ENCODE data around the gene SNCA. TPM values are rescaled to one million over a fixed set of nuclear protein-coding genes. Genes with fewer than 3 reads are reported as not detected.

SNCA gene
- polyA plus RNA-seq, 1 donor, result 26.0 TPM

GRCh38 chr4:89847571-89848325 is 10.8 kb upstream of the SNCA start:
- whole genome bisulfite sequencing (ENCODE audit: insufficient coverage, low lambda C conversion rate), result 100% methylated on average over 1 of the region's 1 CpG

DNA sequence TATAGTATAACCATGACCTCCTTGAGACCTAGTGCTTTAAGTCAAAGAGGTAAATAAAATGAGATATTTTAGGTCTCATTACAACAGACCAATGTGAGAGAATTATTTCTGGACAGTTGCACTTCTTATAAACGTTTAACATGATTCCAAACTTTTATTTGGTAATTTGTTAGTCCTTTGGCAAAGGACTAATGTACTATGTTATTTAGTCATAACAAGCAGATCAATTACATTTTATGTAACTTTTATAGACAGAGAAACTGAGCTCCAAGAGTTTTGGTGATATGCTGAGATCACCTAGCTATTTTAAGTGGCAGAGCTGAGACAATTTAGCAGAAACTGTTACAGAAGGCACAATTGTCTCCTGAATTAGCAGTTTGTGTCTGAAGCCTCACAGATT is 2.6 kb upstream of the SNCA start:
- H3K27me3 ChIP-seq (ENCODE audit: control insufficient read depth, insufficient read depth, low read length), result peaks cover 34% of the 10 kb centered on the region
- H3K36me3 ChIP-seq (ENCODE audit: control insufficient read depth, insufficient read depth, low read length), result no peaks in the 10 kb centered on the region
- DNase-seq, result no peak
- H3K4me3 ChIP-seq (ENCODE audit: low read length), result no peak overlapping the region
- no peak overlapping the region for H3K27ac ChIP-seq (ENCODE audit: low read length)
- WGBS (ENCODE audit: insufficient coverage, low lambda C conversion rate), result 100% methylated on average over 1 of the region's 1 CpG
- H3K4me1 ChIP-seq (ENCODE audit: control insufficient read depth, insufficient read depth, low read length), result no peaks in the 10 kb centered on the region
- no peaks in the 10 kb centered on the region for H3K9me3 ChIP-seq (ENCODE audit: control insufficient read depth, low read depth, low read length)

More at GRCh38 chr4:89847571-89848325, 10.8 kb upstream of the SNCA start:
- Histone ChIP-seq H3K4me3 (ENCODE audit: low read length) (no peak overlapping the region), H3K36me3 (ENCODE audit: control insufficient read depth, insufficient read depth, low read length) (no peaks in the 10 kb centered on the region), H3K4me1 (ENCODE audit: control insufficient read depth, insufficient read depth, low read length) (no peaks in the 10 kb centered on the region), H3K9me3 (ENCODE audit: control insufficient read depth, low read depth, low read length) (no peaks in the 10 kb centered on the region), H3K27me3 (ENCODE audit: control insufficient read depth, insufficient read depth, low read length) (no peaks in the 10 kb centered on the region), H3K27ac (ENCODE audit: low read length) (no peak overlapping the region)
- no peak for DNase-seq

DNA sequence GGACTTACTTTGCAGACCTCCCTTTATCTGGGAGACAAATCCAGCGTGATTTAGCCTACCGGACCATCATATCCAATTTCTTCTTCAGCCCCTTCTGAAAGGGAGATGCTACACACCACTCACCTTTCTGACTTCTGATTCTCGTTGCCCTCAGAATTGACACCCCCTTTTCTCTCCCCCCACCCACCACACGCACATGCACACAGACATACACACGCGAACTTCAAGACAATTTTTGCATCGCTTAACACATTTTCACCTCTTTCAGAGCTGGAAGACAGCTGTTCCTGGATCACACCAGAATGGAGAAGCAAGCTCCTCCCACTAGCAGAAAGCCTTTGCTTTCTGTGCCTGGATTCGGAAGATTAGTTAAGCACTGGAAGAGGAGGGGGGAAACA is 1.0 kb upstream of the SNCA start:
- Histone ChIP-seq H3K27me3 (ENCODE audit: control insufficient read depth, insufficient read depth, low read length) (peaks cover 42% of the 10 kb centered on the region), H3K4me3 (ENCODE audit: low read length) (peak overlapping the region; percentile 53), H3K9me3 (ENCODE audit: control insufficient read depth, low read depth, low read length) (no peaks in the 10 kb centered on the region), H3K4me1 (ENCODE audit: control insufficient read depth, insufficient read depth, low read length) (no peaks in the 10 kb centered on the region), H3K36me3 (ENCODE audit: control insufficient read depth, insufficient read depth, low read length) (no peaks in the 10 kb centered on the region), H3K27ac (ENCODE audit: low read length) (no peak overlapping the region)
- WGBS (ENCODE audit: insufficient coverage, low lambda C conversion rate), result 0% methylated on average over 3 of the region's 8 CpGs
- DNase-seq, result peak in 1 of 2 donors; percentile 24

GRCh38 chr4:89837385-89837992 is 528 bp upstream of the SNCA start:
- peak overlapping the region; percentile 24 for H3K27ac ChIP-seq (ENCODE audit: low read length)
- H3K4me1 ChIP-seq (ENCODE audit: control insufficient read depth, insufficient read depth, low read length), result no peaks in the 10 kb centered on the region
- H3K36me3 ChIP-seq (ENCODE audit: control insufficient read depth, insufficient read depth, low read length), result no peaks in the 10 kb centered on the region
- H3K27me3 ChIP-seq (ENCODE audit: control insufficient read depth, insufficient read depth, low read length), result peaks cover 42% of the 10 kb centered on the region
- WGBS (ENCODE audit: insufficient coverage, low lambda C conversion rate), result 0% methylated on average over 4 of the region's 30 CpGs
- H3K9me3 ChIP-seq (ENCODE audit: control insufficient read depth, low read depth, low read length), result no peaks in the 10 kb centered on the region
- peak in 1 of 2 donors; percentile 42 for DNase-seq
- peak overlapping the region; percentile 53 for H3K4me3 ChIP-seq (ENCODE audit: low read length)

GRCh38 chr4:89836031-89836745 is 773 bp downstream of the SNCA start:
- 0% methylated on average over 1 of the region's 33 CpGs for WGBS (ENCODE audit: insufficient coverage, low lambda C conversion rate)
- no peaks in the 10 kb centered on the region for H3K9me3 ChIP-seq (ENCODE audit: control insufficient read depth, low read depth, low read length)
- no peak overlapping the region for H3K27ac ChIP-seq (ENCODE audit: low read length)
- DNase-seq, result no peak
- peak overlapping the region; percentile 53 for H3K4me3 ChIP-seq (ENCODE audit: low read length)
- H3K27me3 ChIP-seq (ENCODE audit: control insufficient read depth, insufficient read depth, low read length), result peaks cover 45% of the 10 kb centered on the region
- no peaks in the 10 kb centered on the region for H3K36me3 ChIP-seq (ENCODE audit: control insufficient read depth, insufficient read depth, low read length)
- H3K4me1 ChIP-seq (ENCODE audit: control insufficient read depth, insufficient read depth, low read length), result no peaks in the 10 kb centered on the region

DNA sequence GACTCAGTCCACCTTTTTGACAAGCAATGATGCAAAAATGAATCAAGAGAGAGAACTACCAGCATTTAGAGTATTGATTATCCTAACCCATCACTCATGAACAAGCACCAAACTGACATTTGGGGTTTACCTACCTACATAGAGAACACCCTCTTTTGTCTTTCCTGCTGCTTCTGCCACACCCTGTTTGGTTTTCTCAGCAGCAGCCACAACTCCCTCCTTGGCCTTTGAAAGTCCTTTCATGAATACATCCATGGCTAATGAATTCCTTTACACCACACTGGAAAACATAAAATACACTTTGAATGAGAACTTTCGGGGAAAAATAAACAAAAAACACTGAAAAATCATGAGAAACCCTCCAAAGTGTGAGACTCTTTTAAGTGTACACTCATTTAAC is 1.5 kb downstream of the SNCA start:
- no peak overlapping the region for H3K27ac ChIP-seq (ENCODE audit: low read length)
- peaks cover 42% of the 10 kb centered on the region for H3K27me3 ChIP-seq (ENCODE audit: control insufficient read depth, insufficient read depth, low read length)
- H3K4me1 ChIP-seq (ENCODE audit: control insufficient read depth, insufficient read depth, low read length), result no peaks in the 10 kb centered on the region
- H3K36me3 ChIP-seq (ENCODE audit: control insufficient read depth, insufficient read depth, low read length), result no peaks in the 10 kb centered on the region
- no peaks in the 10 kb centered on the region for H3K9me3 ChIP-seq (ENCODE audit: control insufficient read depth, low read depth, low read length)
- H3K4me3 ChIP-seq (ENCODE audit: low read length), result no peak overlapping the region
- WGBS (ENCODE audit: insufficient coverage, low lambda C conversion rate), result 100% methylated on average over 1 of the region's 1 CpG
- no peak for DNase-seq

- Histone ChIP-seq H3K4me3 (ENCODE audit: low read length) (no peak overlapping the region), H3K4me1 (ENCODE audit: control insufficient read depth, insufficient read depth, low read length) (no peaks in the 10 kb centered on the region), H3K9me3 (ENCODE audit: control insufficient read depth, low read depth, low read length) (no peaks in the 10 kb centered on the region), H3K27ac (ENCODE audit: low read length) (no peak overlapping the region), H3K27me3 (ENCODE audit: control insufficient read depth, insufficient read depth, low read length) (peaks cover 40% of the 10 kb centered on the region), H3K36me3 (ENCODE audit: control insufficient read depth, insufficient read depth, low read length) (no peaks in the 10 kb centered on the region)
- no peak for DNase-seq
- WGBS (ENCODE audit: insufficient coverage, low lambda C conversion rate), result no CpG with 5 or more reads among the region's 1 CpG
Observed at GRCh38 chr4:89834486-89835209, 2.3 kb downstream of the SNCA start.

DNA sequence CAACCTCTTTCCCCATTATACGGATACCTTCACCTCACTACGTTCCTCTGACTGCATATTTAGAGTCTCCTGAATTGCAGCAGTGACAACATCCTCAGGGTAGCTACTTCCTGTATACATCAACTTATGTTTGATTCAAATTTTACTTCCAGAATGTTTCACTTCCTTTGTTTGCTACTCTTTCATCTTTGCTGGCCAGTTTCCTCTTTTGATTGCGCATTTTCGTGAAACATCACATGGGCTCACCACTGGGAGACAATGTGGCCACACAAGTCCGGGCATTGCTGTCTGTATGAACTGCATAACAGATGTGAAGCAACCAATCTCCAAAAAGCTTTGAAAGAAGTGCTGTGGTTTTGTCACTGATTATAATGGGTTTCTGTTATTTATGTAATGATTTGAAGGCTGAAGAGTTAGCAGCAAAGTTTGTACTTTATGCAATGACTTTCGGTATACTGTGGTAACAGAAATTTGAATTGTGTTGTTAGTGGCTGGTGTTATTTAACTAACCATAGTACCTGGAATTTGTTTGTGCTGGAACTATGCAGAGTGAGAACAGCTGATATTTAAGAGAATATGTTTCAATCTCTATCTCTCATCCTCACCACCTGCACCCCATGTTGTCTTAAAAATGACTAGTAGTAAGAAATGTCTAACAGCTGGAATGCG is 7.4 kb downstream of the SNCA start:
- no peaks in the 10 kb centered on the region for H3K9me3 ChIP-seq (ENCODE audit: control insufficient read depth, low read depth, low read length)
- no peak overlapping the region for H3K27ac ChIP-seq (ENCODE audit: low read length)
- WGBS (ENCODE audit: insufficient coverage, low lambda C conversion rate), result 80% methylated on average over 3 of the region's 7 CpGs
- H3K27me3 ChIP-seq (ENCODE audit: control insufficient read depth, insufficient read depth, low read length), result peaks cover 11% of the 10 kb centered on the region
- no peak for DNase-seq
- no peaks in the 10 kb centered on the region for H3K36me3 ChIP-seq (ENCODE audit: control insufficient read depth, insufficient read depth, low read length)
- no peak overlapping the region for H3K4me3 ChIP-seq (ENCODE audit: low read length)
- H3K4me1 ChIP-seq (ENCODE audit: control insufficient read depth, insufficient read depth, low read length), result no peaks in the 10 kb centered on the region

DNA sequence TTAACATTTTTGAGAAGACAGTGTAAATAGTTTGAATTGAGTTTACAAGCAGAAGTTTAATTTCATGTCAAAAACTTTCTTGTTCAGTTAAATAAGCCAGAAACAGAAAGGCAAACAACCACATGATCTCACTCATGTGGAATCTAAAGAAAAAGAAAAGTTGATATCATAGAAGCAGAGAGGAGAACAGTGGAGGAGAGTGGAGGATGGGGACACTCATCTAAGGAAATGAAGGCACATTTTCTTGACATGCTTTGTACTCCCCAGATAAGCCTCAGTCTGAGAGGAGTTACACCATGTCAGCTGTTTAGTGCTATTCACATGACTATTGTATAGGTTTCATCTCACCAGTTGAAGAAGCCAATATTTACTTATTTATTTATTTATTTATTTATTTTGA is 13.5 kb downstream of the SNCA start:
- Histone ChIP-seq H3K27ac (ENCODE audit: low read length) (no peak overlapping the region), H3K9me3 (ENCODE audit: control insufficient read depth, low read depth, low read length) (no peaks in the 10 kb centered on the region), H3K36me3 (ENCODE audit: control insufficient read depth, insufficient read depth, low read length) (no peaks in the 10 kb centered on the region), H3K4me3 (ENCODE audit: low read length) (no peak overlapping the region), H3K27me3 (ENCODE audit: control insufficient read depth, insufficient read depth, low read length) (peaks cover 2% of the 10 kb centered on the region), H3K4me1 (ENCODE audit: control insufficient read depth, insufficient read depth, low read length) (no peaks in the 10 kb centered on the region)
- DNase-seq, result no peak

DNA sequence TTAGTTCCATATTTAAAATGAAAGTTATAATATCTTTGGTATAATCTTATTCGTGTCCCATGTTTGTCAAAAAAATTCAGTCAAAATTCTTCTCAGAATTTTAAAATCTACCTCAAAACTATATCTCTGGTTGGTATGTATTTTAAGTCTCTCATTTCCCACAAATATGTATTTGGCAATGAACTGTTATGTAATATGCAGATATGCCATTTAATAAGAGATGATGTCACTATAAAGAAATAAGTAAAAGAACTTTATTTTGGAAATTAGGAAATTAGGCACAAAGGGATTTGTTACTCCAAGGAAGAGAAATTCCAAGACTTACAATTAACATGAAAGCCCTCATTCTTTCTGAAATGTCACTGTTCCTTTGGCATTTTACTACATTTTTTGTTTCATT is 15.3 kb downstream of the SNCA start:
- WGBS (ENCODE audit: insufficient coverage, low lambda C conversion rate), result 0% methylated on average over 1 of the region's 1 CpG
- peaks cover 2% of the 10 kb centered on the region for H3K27me3 ChIP-seq (ENCODE audit: control insufficient read depth, insufficient read depth, low read length)
- H3K4me3 ChIP-seq (ENCODE audit: low read length), result no peak overlapping the region
- H3K27ac ChIP-seq (ENCODE audit: low read length), result no peak overlapping the region
- no peaks in the 10 kb centered on the region for H3K9me3 ChIP-seq (ENCODE audit: control insufficient read depth, low read depth, low read length)
- no peaks in the 10 kb centered on the region for H3K4me1 ChIP-seq (ENCODE audit: control insufficient read depth, insufficient read depth, low read length)
- no peaks in the 10 kb centered on the region for H3K36me3 ChIP-seq (ENCODE audit: control insufficient read depth, insufficient read depth, low read length)
- no peak for DNase-seq
